Cardiac muscle cell (in vitro differentiated cells and primary cell): ENCODE results near the gene SP110. TPM values are rescaled to one million over a fixed set of nuclear protein-coding genes. Genes with fewer than 3 reads are reported as not detected.

ENCODE experiments used
- DNase-seq, 2 donors: peaks; one replicate each; pipeline versions ENCODE4 v3.0.0 to v3.0.0-alpha.2; 2010 to 2017; ENCODE audit warnings: low read depth in 1 of 2, low spot score in 1 of 2
- H3K27ac ChIP-seq: fragments of 200-600 bp; sonication (generic); 2 replicates; pipeline ENCODE4 v1.5.1; 2016
- H3K27me3 ChIP-seq: fragments of 200-600 bp; sonication (generic); 2 replicates; pipeline ENCODE4 v1.6.0; 2016; ENCODE audit warnings: control low read depth
- H3K36me3 ChIP-seq: fragments of 200-600 bp; sonication (generic); 2 replicates; pipeline ENCODE4 v1.5.1; 2016; ENCODE audit warnings: control low read depth
- H3K4me1 ChIP-seq: fragments of 200-600 bp; sonication (generic); 2 replicates; pipeline ENCODE4 v1.8.1; 2017; ENCODE audit warnings: low read depth, mild to moderate bottlenecking, mixed run types
- H3K4me3 ChIP-seq: fragments of 200-600 bp; sonication (generic); 2 replicates; pipeline ENCODE4 v1.5.1; 2016; ENCODE audit warnings: mild to moderate bottlenecking
- H3K9me3 ChIP-seq: fragments of 200-600 bp; sonication (generic); 2 replicates; pipeline ENCODE4 v1.5.1; 2017; ENCODE audit warnings: low read depth, mild to moderate bottlenecking, control low read depth
- CTCF ChIP-seq: IDR thresholded peaks from 2 replicates; pipeline ENCODE4 v1.5.1; 2012; ENCODE audit warnings: low read depth, mild to moderate bottlenecking, low read length
- polyA plus RNA-seq: library from polyadenylated mRNA; unstranded; fragments of >200 nt; fragmentation: Nextera tagmentation; extraction: Ambion mirVana; gene quantifications from 2 replicates; pipeline ENCODE4 v1.2.1, GENCODE V29; 2016
- total RNA-seq: library from RNA; depleted of rRNA; stranded (reverse); fragments of >200 nt; gene quantifications from 2 replicates; pipeline ENCODE4 v1.2.3, GENCODE V29; 2016

SP110 gene
- total and polyA plus RNA-seq, 2 experiments from 2014 or later, result 0.95 to 2.4 TPM

- Histone ChIP-seq H3K4me3 (no peak overlapping the region), H3K27ac (no peak overlapping the region), H3K27me3 (no peaks in the 10 kb centered on the region), H3K9me3 (no peaks in the 10 kb centered on the region), H3K4me1 (no peaks in the 10 kb centered on the region), H3K36me3 (no peaks in the 10 kb centered on the region)
- DNase-seq, result no peak
- no peak for TF ChIP-seq CTCF
Measured at GRCh38 chr2:230262246-230262645, 42.5 kb upstream of the SP110 start.

- H3K9me3 ChIP-seq, result no peaks in the 10 kb centered on the region
- DNase-seq, result no peak
- no peaks in the 10 kb centered on the region for H3K4me1 ChIP-seq
- H3K27me3 ChIP-seq, result no peaks in the 10 kb centered on the region
- no peak overlapping the region for H3K27ac ChIP-seq
- H3K4me3 ChIP-seq, result no peak overlapping the region
- H3K36me3 ChIP-seq, result no peaks in the 10 kb centered on the region
- TF ChIP-seq CTCF, result no peak
Measured at GRCh38 chr2:230258483-230258882, 38.7 kb upstream of the SP110 start.

GRCh38 chr2:230256733-230257332 lies 37.0 kb upstream of the SP110 start:
- no peak overlapping the region for H3K27ac ChIP-seq
- TF ChIP-seq CTCF, result no peak
- DNase-seq, result no peak
- no peaks in the 10 kb centered on the region for H3K27me3 ChIP-seq
- H3K9me3 ChIP-seq, result no peaks in the 10 kb centered on the region
- H3K4me3 ChIP-seq, result no peak overlapping the region
- H3K4me1 ChIP-seq, result no peaks in the 10 kb centered on the region
- H3K36me3 ChIP-seq, result no peaks in the 10 kb centered on the region

GRCh38 chr2:230254152-230254881 lies 34.5 kb upstream of the SP110 start:
- H3K4me3 ChIP-seq, result no peak overlapping the region
- TF ChIP-seq CTCF, result no peak
- H3K27me3 ChIP-seq, result no peaks in the 10 kb centered on the region
- no peaks in the 10 kb centered on the region for H3K4me1 ChIP-seq
- H3K36me3 ChIP-seq, result no peaks in the 10 kb centered on the region
- H3K27ac ChIP-seq, result no peak overlapping the region
- no peak for DNase-seq
- H3K9me3 ChIP-seq, result no peaks in the 10 kb centered on the region

- no peak for DNase-seq
- H3K27me3 ChIP-seq, result no peaks in the 10 kb centered on the region
- H3K4me1 ChIP-seq, result no peaks in the 10 kb centered on the region
- H3K9me3 ChIP-seq, result no peaks in the 10 kb centered on the region
- no peaks in the 10 kb centered on the region for H3K36me3 ChIP-seq
- H3K4me3 ChIP-seq, result no peak overlapping the region
- no peak for TF ChIP-seq CTCF
- H3K27ac ChIP-seq, result no peak overlapping the region
Measured at GRCh38 chr2:230250231-230250630, 30.4 kb upstream of the SP110 start.
